ENCODE measurements around the gene DCTPP1.
A peak's percentile ranks its signal among the peaks of the same experiment; 100 is the strongest.

The DCTPP1 gene

DNA sequence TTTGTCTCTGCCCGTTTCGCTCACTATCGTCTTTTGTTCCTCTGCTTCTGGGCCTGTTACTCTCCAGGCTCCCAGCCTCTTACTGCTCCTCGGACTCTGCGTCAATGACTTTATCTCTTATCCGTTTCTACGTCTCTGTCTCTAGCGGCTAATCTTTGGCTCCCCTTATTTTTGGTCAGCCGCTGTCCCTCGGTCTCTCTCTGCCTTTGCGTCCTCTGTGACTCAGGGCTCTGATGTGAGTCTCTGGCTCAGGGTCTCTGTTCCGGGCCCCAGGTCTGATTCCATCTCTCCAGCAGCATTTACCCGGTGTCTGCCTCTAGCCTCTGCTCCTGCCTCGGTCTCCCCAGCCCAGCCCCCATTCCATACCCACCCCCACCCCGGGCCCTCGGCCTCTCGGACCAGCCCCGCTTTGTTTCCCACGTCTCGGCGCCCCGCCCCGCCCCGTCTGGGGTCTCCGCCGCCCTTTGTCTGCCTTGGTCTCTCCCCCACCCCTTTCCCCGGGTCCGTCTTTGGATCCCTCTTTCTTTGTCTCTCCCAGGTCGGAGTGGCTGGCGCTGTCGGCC is 35.2 kb downstream of the DCTPP1 start:
- DNase-seq (ENCODE audit: insufficient read length, low spot score), result no peak
- no peak for FAIRE-seq

DNA sequence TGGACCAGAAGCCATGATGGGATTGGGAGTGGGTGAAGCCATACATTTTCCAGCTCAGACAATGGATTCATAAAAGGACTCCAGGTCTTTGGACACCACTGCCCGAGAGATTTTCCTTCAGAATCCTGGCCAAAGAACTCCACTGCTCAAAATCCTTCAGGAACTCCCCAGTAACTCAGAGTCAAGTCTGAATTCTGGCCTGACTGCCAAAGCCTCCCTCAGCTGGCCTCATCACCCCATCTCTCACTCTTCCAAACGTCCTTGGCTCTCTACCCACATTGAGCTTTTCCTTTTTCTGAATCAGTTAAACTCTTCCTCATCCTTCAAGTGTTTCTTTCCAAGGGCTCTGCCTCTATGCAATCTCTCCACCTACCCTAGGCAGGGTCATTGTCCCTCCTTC is 46.3 kb downstream of the DCTPP1 start:
- no peak for FAIRE-seq

DNA sequence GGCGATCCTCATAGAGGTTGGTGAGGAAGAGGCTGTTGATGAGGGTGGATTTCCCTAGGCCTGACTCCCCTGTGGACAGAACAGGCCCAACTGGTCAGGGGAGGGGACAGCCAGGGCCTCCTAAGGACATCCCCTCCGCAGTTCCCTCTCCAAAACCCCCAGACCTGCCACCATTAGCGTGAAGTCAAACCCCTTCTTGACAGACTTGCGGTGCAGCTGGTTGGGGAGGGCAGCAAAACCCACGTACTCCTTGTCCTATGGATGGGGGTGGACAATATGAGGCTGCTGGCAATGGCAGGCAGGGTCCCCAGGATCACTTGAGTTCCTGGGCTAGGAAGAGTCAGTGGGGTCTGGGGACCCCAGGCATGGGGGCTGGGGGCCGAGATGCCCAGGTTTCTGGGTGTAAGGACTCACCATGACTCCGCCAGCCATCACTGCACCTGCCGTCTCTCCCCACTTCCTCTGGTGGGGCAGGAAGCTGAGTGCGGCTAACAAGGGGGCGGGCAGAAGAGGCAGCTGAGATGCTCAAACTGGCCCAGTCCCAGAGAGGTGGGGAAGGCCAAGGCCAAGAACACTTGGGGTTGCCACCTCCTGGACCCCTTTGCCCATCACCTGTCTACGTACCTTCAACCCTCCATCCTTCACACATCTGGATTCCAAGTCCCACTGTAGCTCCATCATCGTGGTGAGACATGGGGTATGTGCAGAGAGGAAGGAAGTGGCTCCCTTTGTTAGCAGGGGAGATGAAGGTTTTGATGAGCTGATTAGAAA is 47.5 kb downstream of the DCTPP1 start, which contains the start of gene SEPTIN1:
TSS of gene SEPTIN1 (minus strand) at position 451 of the 771 bp plus-strand sequence. CDS start at position 432, 19 bp downstream.
- no peak for FAIRE-seq
- DNase-seq (ENCODE audit: insufficient read length, low spot score), result no peak

More for the DNA sequence above, 46.3 kb downstream of the DCTPP1 start:
- DNase-seq (ENCODE audit: insufficient read length, low spot score), result no peak

DNA sequence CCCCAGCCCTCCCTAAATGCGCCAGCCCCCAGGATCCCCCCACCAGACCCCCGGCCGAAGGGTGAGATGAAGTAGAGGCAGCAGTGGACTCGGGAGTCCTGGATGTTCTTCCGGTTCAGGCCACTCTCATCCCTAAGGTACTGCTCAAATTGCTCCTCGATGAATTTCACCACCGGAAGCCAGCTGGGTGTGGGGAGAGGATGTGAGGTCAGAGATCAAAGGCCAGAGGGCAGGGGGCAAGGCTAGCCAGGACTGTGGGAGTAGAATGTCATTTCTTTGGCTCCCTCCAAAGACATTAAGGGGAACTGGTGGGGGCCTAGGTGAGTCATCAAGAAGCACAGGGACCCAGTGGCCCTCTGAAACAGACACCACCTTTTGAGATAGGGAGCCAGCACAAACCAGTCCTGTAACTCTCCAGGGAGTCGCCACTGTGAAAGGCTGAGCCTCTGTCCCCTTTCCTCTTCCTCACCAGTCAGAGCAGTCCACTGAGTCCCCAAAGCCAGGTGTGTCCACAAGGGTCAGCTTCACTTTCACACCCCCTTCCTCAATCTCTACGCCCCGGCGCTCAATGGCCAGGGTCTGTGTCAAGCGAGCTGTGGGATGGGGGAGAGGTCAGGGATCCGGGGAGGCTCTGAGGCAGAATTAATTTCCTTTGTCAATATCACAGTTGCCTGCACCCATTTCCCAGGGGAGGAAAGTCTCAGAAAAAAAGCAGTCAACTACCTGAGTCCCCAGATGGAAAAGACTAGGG is 48.4 kb downstream of the DCTPP1 start:
- DNase-seq (ENCODE audit: insufficient read length, low spot score) (no peak), FAIRE-seq (no peak)

DNA sequence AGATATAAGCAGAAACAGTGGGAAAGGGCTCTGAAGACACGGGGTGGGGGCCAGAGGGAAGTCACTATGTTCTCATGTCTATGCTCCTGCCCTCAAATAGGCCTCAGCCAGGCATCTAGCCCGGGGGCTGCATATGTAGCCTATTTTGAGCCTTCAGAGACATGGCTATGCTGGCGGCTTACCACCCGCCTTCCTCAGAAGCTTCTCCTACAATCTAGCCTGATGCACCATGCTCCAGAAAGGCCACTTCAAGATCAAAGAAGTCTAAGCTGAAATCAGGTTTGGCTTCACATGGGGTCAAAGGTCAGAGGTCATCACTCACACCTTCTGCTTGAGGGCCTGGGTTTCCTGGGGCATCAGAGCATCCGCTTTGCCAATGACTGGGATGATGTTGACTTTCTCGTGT is 49.0 kb downstream of the DCTPP1 start:
- FAIRE-seq, result no peak
- no peak for DNase-seq (ENCODE audit: insufficient read length, low spot score)

DNA sequence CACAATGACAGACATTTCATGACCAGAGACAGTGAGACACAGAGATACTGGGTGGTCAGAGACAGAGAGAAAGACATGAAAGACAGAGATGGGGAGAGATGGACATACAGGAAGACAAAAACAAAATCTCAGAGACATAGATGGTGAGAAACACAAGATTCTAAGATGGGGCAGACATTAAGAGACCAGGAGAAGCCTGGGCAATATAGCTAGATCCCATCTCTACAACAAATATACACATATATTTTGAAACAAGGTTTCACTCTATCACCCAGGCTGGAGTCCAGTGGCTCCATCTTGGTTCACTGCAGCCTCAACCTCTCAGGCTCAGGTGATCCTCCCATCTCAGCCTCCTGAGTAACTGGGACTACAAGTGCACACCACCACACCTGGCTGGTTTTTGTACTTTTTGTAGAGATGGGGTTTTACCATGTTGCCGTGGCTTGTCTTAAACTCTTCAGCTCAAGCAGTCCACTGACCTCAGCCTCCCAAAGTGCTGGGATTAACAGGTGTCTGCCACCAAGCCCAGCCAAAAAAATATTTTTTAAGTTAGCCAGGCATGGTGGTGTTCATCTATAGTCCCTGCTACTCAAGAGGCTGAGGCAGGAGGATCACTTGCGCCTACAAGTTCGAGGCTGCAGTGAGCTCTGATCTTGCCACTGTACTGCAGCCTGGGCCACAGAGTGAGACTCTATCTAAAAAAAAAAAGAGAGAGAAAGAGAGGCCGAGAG is 49.6 kb downstream of the DCTPP1 start:
- FAIRE-seq (no peak), DNase-seq (ENCODE audit: insufficient read length, low spot score) (no peak)

DNA sequence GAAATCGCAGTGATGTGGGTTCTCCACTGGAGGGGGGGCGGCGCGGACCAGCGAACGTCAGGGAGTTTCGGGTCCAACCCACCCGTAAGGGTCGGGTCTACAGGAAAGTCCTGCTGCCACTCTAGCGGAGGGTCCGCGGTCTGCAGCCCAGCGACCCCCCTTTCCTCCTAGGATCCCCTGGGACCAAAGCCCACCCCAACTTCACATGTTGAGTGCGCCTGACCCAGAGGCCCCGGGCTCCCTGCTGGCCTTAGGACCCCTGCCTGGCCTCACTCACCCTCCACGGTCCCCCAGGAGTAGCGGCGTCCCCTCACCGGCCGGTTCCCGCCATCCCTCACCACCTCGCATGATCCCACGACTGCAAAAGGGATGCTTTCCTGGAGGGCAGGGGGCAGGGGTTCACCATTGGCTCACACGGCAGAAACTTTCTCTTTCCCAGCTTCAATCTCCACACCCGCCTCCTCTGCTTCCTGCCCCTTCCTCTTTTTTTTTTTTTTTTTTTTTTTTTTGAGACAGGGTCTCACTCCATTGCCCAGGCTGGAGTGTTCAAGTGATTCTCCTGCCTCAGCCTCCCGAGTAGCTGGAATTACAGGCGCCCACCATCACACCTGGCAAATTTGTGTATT is 50.6 kb downstream of the DCTPP1 start:
- DNase-seq (ENCODE audit: insufficient read length, low spot score), result no peak
- no peak for FAIRE-seq

DNA sequence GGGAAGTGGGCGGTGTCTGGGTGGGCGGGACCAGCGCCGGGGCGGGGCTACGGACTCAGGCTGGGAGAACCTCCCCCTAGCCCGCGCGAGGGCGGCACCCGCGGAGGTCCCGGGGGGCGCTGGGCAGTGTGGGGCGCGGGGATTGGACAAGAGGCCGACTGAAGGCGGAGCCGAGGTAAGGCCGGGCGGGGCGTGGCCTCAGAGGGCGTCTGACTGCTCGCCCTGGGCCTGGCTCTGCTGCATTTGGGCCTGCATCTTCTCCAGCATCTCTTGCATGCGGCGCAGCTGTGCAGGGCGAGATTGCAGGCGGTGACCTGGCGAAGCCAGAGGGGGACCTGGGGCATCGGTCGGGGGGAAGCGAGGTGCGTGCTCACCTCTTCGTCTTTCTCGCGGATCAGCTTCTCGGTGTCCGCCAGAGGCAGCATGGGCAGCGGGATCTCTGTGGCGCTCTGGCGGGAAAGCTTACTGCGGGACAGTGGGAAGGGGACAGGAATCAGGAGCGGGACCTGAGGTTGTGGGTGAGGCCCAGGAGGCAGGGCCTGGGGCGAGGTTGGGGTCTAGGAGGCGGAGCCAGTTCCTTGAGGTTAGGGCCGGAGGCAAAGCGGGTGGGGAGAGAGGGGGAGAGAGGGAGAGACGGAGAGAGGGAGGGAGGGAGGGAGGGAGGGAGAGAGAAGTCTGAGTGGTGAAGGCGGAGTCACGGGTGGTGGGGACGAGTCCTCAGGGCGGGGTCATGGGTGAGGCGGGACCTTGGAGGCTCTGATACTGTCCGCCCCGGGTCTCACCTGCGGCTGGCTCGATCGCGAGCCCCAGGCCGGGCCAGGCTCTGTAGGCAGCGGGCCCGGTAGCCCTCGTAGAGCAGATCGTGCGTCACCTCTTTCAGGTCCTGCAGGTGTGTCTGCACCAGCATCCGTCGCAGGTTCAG is 51.3 kb downstream of the DCTPP1 start:
- FAIRE-seq (peak; percentile 87), DNase-seq (ENCODE audit: insufficient read length, low spot score) (peak; percentile 95)

DNA sequence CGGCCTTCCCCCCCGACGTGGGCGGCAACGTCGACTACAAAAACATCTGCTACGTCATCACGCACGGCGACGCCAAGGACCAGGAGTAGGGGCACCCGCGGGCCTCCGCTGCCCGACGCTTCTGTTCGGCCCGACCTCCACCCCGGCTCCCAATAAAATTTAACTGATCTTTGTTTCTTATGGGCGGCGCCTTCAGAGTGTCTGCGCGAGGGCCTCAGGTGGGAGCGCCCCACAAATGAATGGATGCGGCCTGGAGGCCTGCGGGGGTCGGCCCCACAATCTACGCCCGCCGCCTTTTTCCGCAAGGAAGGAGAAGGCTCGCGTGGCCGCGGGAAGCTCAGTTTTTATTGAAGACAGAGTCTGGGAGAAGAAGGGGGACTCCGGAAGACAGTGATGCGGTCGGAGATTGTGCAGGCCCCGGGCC is 52.0 kb downstream of the DCTPP1 start:
- FAIRE-seq (peak; percentile 93), DNase-seq (ENCODE audit: insufficient read length, low spot score) (peak; percentile 87)

DNA sequence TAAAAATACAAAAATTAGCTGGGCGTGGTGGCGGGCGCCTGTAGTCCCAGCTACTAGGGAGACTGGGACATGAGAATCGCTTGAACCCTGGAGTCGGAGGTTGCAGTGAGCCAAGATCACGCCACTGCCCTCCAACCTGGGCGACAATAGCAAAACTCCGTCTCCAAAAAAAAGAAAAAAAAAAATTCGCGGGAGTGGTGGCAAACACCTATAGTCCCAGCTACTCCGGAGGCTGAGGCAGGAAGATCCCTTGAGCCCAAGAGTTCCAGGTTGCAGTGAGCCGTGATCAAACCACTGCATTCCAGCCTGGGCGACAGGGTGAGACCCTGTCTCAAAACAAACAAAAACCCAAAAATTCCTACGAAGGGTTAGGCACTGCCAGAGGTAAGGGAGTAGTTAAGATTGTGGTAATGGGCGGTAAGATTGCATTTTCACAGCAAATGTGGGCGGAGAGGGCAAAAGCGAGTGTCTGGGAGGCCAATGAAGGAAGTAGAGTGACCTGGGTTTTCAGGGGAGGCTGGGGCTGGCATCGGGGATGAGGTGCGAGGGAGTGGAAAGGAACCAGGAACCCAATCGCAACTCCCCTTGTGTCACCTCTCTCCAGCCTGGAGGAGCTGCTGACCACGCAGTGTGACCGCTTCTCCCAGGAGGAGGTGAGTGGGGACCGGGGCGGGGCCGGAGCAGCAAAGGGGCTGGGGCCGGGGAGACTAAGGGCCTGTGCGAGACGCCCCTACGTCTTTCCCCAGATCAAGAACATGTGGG is 52.6 kb downstream of the DCTPP1 start:
- no peak for FAIRE-seq
- no peak for DNase-seq (ENCODE audit: insufficient read length, low spot score)

DNA sequence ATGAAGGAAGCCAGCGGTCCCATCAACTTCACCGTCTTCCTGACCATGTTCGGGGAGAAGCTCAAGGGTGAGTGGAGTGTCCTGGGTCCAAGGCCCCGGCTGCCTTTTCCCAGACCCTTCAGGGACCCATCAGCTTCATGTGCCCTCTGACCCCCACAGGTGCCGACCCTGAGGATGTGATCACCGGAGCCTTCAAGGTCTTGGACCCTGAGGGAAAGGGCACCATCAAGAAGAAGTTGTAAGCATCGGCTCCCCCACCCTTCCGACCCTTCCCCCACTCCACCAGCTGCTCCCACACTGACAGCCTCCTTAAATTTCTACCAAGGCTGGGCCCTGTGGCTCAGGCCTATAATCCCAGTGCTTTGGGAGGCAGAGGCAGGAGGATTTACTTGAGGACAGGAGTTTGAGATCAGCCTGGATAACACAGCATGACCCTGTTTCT is 53.3 kb downstream of the DCTPP1 start:
- no peak for DNase-seq (ENCODE audit: insufficient read length, low spot score)
- FAIRE-seq, result no peak

DNA sequence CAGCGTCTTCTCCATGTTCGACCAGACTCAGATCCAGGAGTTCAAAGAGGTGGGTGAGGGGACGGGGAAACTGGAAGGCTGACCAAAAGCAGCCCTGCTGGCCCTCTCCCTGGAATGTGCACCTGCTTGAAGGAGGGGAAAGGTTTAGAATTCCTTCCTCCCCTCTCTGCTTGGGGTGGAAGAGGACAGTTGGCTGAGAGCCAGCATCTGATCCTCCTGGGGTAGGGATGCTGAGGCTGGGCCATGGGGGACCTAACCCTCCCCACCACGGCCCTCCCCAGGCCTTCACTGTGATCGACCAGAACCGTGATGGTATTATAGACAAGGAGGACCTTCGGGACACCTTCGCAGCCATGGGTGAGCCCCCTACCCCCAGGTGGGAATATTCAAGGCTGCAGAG is 54.0 kb downstream of the DCTPP1 start:
- no peak for FAIRE-seq
- no peak for DNase-seq (ENCODE audit: insufficient read length, low spot score)

DNA sequence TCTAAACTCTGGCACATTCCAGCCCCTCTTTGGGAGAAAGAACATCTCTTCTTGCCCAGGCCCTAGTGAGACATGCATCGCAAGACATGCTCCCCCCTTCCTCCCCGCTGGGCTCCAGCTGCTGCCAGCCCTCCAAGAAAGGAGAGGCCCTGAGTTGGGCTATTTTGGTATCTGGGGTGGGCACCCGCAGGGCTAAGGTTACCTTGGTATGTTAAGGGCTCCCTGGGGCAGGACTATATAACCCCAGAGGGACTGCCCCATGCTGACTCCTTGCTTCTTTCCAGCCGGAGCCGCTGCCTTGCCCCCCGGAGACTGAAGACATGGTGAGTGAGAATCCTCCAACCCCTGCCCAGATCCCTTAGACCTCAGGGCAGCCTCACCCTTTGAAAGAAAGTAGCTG is 55.3 kb downstream of the DCTPP1 start, which contains the start of gene MYL11:
TSS of gene MYL11 (plus strand) at position 265 of the 400 bp plus-strand sequence. CDS start at position 321, 56 bp downstream.
- DNase-seq (ENCODE audit: insufficient read length, low spot score) (no peak), FAIRE-seq (no peak)
